ENCODE measurements around the gene TMEM135.

Gene TMEM135

DNA sequence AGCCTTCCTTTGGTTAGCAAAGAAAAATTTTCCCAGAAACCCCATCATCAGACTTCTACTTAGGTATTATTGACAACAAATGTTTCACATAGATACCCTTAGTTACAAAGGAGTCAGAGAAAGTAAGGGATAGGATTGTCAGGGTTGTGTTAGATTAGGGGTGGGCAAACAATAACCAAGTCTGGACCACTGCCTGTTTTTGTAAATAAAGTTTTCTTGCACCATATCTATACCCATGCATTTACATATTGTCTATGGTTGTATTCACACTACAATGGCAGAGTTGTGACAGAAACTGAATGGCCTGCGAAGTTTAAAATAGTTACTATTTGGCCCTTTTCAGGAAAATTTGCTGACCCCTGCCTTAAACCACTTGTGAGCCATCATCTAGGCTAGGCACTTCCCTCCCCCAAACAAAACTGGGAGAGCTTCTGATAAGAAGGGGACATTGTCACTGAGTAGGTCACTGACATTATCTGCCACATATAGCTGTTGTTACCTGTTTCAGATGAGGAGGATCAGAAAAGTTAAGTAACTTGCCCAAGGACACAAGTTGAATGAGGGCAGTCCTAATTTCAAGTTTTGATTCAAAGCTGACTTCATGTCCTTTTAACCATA is 40.7 kb upstream of the TMEM135 start:
- no peaks in the 10 kb centered on the region for H3F3A ChIP-seq (ENCODE audit: insufficient read depth)
- H3K9ac ChIP-seq (ENCODE audit: low read length): no peak overlapping the region
- no peaks in the 10 kb centered on the region for H3K9me3 ChIP-seq (ENCODE audit: insufficient read depth, low read length)
- no peaks in the 10 kb centered on the region for H3K36me3 ChIP-seq (ENCODE audit: low read length)
- H4K20me1 ChIP-seq (ENCODE audit: low read depth, low read length): no peaks in the 10 kb centered on the region
- H2AFZ ChIP-seq (ENCODE audit: low read depth, low read length, severe bottlenecking): no peak overlapping the region
- H3K4me2 ChIP-seq (ENCODE audit: low read depth, low read length, poor library complexity, severe bottlenecking): no peak overlapping the region
- H3K79me2 ChIP-seq (ENCODE audit: insufficient read depth, low read length): no peaks in the 10 kb centered on the region
- no peaks in the 10 kb centered on the region for H3K27me3 ChIP-seq (ENCODE audit: low read length)
- TF ChIP-seq, protein P1, sequence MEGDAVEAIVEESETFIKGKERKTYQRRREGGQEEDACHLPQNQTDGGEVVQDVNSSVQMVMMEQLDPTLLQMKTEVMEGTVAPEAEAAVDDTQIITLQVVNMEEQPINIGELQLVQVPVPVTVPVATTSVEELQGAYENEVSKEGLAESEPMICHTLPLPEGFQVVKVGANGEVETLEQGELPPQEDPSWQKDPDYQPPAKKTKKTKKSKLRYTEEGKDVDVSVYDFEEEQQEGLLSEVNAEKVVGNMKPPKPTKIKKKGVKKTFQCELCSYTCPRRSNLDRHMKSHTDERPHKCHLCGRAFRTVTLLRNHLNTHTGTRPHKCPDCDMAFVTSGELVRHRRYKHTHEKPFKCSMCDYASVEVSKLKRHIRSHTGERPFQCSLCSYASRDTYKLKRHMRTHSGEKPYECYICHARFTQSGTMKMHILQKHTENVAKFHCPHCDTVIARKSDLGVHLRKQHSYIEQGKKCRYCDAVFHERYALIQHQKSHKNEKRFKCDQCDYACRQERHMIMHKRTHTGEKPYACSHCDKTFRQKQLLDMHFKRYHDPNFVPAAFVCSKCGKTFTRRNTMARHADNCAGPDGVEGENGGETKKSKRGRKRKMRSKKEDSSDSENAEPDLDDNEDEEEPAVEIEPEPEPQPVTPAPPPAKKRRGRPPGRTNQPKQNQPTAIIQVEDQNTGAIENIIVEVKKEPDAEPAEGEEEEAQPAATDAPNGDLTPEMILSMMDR (IDR thresholded peaks at IDR 0.05; ENCODE audit: insufficient read depth, low read length, poor library complexity, severe bottlenecking): no peak
- no peak for TF ChIP-seq EZH2phosphoT487 (conservative IDR thresholded peaks at IDR 0.05; ENCODE audit: low read length)
- H3K9me2 ChIP-seq (replicated peaks; ENCODE audit: insufficient read depth, low read length): no peaks in the 10 kb centered on the region
- no peak overlapping the region for H3K4me3 ChIP-seq (ENCODE audit: insufficient read depth, low read length, poor library complexity, severe bottlenecking)
- H3K27ac ChIP-seq (ENCODE audit: low read depth, low read length): no peak overlapping the region

DNA sequence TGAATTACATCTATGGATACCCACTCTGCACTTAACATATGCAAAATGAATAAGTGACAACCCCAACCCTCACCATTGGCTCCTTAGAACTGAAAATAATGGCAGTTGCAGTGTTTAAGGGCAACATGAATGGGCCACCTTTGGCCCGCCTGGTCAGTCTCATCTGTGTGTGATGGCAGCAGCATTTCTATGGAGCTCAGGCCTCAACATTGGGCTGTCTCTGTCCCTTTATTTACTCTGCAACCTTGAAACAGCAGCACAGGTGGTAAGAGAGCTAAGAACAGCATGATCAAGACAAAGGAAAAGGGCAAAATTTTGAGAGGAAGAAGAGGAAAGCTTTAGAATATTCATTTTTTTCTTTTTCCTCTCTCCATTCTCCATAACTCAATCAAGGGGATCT is 38.3 kb upstream of the TMEM135 start:
- Histone ChIP-seq H2AFZ (ENCODE audit: low read depth, low read length, severe bottlenecking) (no peak overlapping the region), H3K4me2 (ENCODE audit: low read depth, low read length, poor library complexity, severe bottlenecking) (no peak overlapping the region), H3K9me2 (replicated peaks; ENCODE audit: insufficient read depth, low read length) (no peaks in the 10 kb centered on the region)

DNA sequence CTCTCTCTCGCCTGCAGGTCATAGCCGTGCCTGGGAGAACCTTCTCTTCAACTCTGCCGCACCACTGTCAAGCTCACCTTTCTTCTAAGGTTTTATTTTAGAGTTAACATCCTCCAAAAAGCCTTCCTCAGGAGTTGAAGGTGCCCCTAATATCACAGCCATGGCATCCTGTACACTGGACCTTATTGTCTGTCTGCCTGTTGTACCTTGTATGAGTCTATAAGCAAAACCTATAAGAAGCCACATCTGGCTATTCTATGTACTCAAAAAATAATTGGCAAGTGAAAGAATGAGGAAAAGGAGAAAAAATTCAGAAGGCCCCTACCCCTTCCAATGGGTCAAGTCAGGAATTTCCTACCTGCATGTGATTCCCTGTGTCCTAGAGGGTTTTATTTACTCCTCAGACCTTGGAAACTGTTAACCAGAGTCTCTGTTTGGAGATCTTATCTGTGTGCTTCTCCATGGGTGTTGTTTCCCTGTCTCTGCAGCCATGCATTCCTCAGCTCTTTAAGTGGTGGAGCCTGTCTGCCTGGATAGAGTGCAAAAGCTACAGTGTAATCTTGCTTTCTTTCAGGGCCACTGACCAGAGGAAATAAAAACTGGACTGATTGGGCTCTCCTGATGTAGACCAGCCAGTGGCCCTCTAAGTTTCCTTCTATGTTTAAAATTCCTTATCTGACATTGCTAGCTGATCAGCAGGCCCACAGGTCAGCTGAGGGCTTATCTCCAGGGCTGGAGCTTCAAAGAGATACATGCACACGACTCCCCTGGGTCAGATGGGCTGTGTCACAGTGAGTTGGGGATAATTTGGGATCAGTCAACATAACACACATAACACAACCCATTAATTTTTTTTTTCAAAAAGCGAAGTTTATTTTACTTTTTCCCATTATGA is 37.6 kb upstream of the TMEM135 start:
- no peaks in the 10 kb centered on the region for H3K27me3 ChIP-seq (ENCODE audit: low read length)
- H3K9ac ChIP-seq (ENCODE audit: low read length): no peak overlapping the region
- H3K27ac ChIP-seq (ENCODE audit: low read depth, low read length): no peak overlapping the region
- H2AFZ ChIP-seq (ENCODE audit: low read depth, low read length, severe bottlenecking): no peak overlapping the region
- H3K4me2 ChIP-seq (ENCODE audit: low read depth, low read length, poor library complexity, severe bottlenecking): no peak overlapping the region
- no peaks in the 10 kb centered on the region for H3K79me2 ChIP-seq (ENCODE audit: insufficient read depth, low read length)
- no peaks in the 10 kb centered on the region for H3K36me3 ChIP-seq (ENCODE audit: low read length)
- no peak overlapping the region for H3K4me3 ChIP-seq (ENCODE audit: insufficient read depth, low read length, poor library complexity, severe bottlenecking)
- no peaks in the 10 kb centered on the region for H4K20me1 ChIP-seq (ENCODE audit: low read depth, low read length)
- no peak for TF ChIP-seq EZH2phosphoT487 (conservative IDR thresholded peaks at IDR 0.05; ENCODE audit: low read length)
- TF ChIP-seq, protein P1 (IDR thresholded peaks at IDR 0.05; ENCODE audit: insufficient read depth, low read length, poor library complexity, severe bottlenecking): no peak
- H3K9me3 ChIP-seq (ENCODE audit: insufficient read depth, low read length): no peaks in the 10 kb centered on the region
- H3F3A ChIP-seq (ENCODE audit: insufficient read depth): no peaks in the 10 kb centered on the region
- no peaks in the 10 kb centered on the region for H3K9me2 ChIP-seq (replicated peaks; ENCODE audit: insufficient read depth, low read length)

More for the DNA sequence above, 38.3 kb upstream of the TMEM135 start:
- H3K4me3 ChIP-seq (ENCODE audit: insufficient read depth, low read length, poor library complexity, severe bottlenecking): no peak overlapping the region
- H3F3A ChIP-seq (ENCODE audit: insufficient read depth): no peaks in the 10 kb centered on the region
- H3K9me3 ChIP-seq (ENCODE audit: insufficient read depth, low read length): no peaks in the 10 kb centered on the region
- no peak overlapping the region for H3K9ac ChIP-seq (ENCODE audit: low read length)
- no peak overlapping the region for H3K27ac ChIP-seq (ENCODE audit: low read depth, low read length)
- no peaks in the 10 kb centered on the region for H3K36me3 ChIP-seq (ENCODE audit: low read length)
- no peak for TF ChIP-seq EZH2phosphoT487 (conservative IDR thresholded peaks at IDR 0.05; ENCODE audit: low read length)
- TF ChIP-seq, protein P1 (IDR thresholded peaks at IDR 0.05; ENCODE audit: insufficient read depth, low read length, poor library complexity, severe bottlenecking): no peak
- H4K20me1 ChIP-seq (ENCODE audit: low read depth, low read length): no peaks in the 10 kb centered on the region
- H3K79me2 ChIP-seq (ENCODE audit: insufficient read depth, low read length): no peaks in the 10 kb centered on the region
- H3K27me3 ChIP-seq (ENCODE audit: low read length): no peaks in the 10 kb centered on the region
